SK-N-SH (cell line): Measurements from ENCODE around the gene SPOCK1.

Experiments
- EP300 ChIP-seq, 2 experiments: IDR thresholded peaks; 2 replicates each; pipeline versions ENCODE4 v1.4.0 to v1.6.1; 2012; ENCODE audit warnings: borderline replicate concordance in 1 of 2, low read depth in 1 of 2, low read length in 1 of 2
- MXI1 ChIP-seq: IDR thresholded peaks from 2 replicates; pipeline ENCODE4 v1.6.1; 2012; ENCODE audit warnings: mild to moderate bottlenecking, low read depth, low read length, improper control_type of control experiment
- NFIC ChIP-seq: IDR thresholded peaks from 2 replicates; pipeline ENCODE4 v1.4.0; 2012; ENCODE audit warnings: borderline replicate concordance
- POLR2AphosphoS5 ChIP-seq: IDR thresholded peaks from 2 replicates; pipeline ENCODE4 v1.6.1; 2012; ENCODE audit warnings: low read depth, low read length
- RAD21 ChIP-seq: IDR thresholded peaks from 2 replicates; pipeline ENCODE4 v1.6.1; 2012; ENCODE audit warnings: mild to moderate bottlenecking, low read length
- RCOR1 ChIP-seq: fragments of 150-350 bp; IDR thresholded peaks from 2 replicates; pipeline ENCODE4 v1.6.1; 2017; ENCODE audit warnings: antibody characterized with exemption, low read length
- REST ChIP-seq: IDR thresholded peaks from 2 replicates; pipeline ENCODE4 v1.6.1; 2012; ENCODE audit warnings: mild to moderate bottlenecking, low read depth, low read length, moderate library complexity
- YY1 ChIP-seq: IDR thresholded peaks from 2 replicates; pipeline ENCODE4 v1.4.0; 2012; ENCODE audit warnings: low read depth, mild to moderate bottlenecking
- TF ChIP-seq, protein P1 (sequence below): fragments of 200-600 bp; sonication (generic); IDR thresholded peaks from 2 replicates; pipeline ENCODE4 v1.6.1; 2017; ENCODE audit warnings: antibody characterized with exemption, mild to moderate bottlenecking, moderate library complexity

DNA sequence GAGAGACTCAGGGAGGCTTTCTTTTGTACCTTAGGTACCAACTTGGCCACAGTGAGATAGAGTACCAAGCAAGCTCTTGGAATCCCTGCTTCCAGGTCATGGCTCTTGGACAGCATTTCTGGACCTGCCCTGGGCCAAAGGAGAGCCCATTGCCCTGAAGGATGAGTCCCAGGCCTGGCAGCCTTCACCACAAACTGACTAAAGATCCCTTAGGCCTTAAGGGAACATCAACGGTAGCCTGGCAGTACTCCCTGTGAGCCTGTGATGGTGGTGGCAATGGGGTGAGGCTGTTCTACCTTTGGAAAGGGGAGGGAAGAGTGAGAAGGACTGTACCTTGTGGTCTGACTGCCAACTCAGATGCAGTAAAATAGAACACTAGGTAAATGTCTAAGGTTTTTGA, 334.6 kb downstream of the SPOCK1 start:
- no peak for TF ChIP-seq REST
- TF ChIP-seq, protein P1, sequence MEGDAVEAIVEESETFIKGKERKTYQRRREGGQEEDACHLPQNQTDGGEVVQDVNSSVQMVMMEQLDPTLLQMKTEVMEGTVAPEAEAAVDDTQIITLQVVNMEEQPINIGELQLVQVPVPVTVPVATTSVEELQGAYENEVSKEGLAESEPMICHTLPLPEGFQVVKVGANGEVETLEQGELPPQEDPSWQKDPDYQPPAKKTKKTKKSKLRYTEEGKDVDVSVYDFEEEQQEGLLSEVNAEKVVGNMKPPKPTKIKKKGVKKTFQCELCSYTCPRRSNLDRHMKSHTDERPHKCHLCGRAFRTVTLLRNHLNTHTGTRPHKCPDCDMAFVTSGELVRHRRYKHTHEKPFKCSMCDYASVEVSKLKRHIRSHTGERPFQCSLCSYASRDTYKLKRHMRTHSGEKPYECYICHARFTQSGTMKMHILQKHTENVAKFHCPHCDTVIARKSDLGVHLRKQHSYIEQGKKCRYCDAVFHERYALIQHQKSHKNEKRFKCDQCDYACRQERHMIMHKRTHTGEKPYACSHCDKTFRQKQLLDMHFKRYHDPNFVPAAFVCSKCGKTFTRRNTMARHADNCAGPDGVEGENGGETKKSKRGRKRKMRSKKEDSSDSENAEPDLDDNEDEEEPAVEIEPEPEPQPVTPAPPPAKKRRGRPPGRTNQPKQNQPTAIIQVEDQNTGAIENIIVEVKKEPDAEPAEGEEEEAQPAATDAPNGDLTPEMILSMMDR: no peak
- TF ChIP-seq MXI1: no peak
- TF ChIP-seq NFIC: no peak
- no peak for TF ChIP-seq RCOR1
- TF ChIP-seq POLR2AphosphoS5: no peak
- no peak for TF ChIP-seq YY1
- no peak for TF ChIP-seq RAD21
- no peak for TF ChIP-seq EP300 (IDR thresholded peaks at IDR 0.05; ENCODE audit: borderline replicate concordance in 1 of 2, low read depth in 1 of 2, low read length in 1 of 2)
